SK-N-SH (cell line): Measurements from ENCODE around the gene TERT. TPM values are rescaled to one million over a fixed set of nuclear protein-coding genes. Genes with fewer than 3 reads are reported as not detected.

Source experiments
- CTCF ChIA-PET: fragments of 300-600, 350-600 bp; formaldehyde crosslinking; extraction: SDS; loops from one replicate; lab custom pipeline; 2021; lab: Yijun Ruan, JAX
- POLR2A ChIA-PET: fragments of 350-600 bp; sonication (Branson Sonifier 250); formaldehyde crosslinking; extraction: SDS; loops from one replicate; lab custom pipeline; 2020; ENCODE audit warnings: antibody characterized with exemption, inconsistent platforms; lab: Yijun Ruan, JAX
- DNase-seq: peaks from one replicate; pipeline ENCODE4 v3.0.0; 2012
- H2AFZ ChIP-seq: fragments of 200-600 bp; sonication (generic); 2 replicates; pipeline ENCODE4 v1.8.1; 2016; ENCODE audit warnings: antibody characterized with exemption, mild to moderate bottlenecking, low read depth
- H3F3A ChIP-seq: fragments of 200-600 bp; sonication (generic); replicated peaks from 2 replicates; pipeline ENCODE3; 2016; ENCODE audit warnings: antibody characterized with exemption, mild to moderate bottlenecking; ENCODE audit not compliant: insufficient read depth
- H3K27ac ChIP-seq, 2 experiments: fragments of 200-500 bp in 1 of 2; fragments of 200-600 bp in 1 of 2; sonication (Bioruptor generic) in 1 of 2; sonication (generic), shearing (Covaris generic) in 1 of 2; 2 replicates each; pipeline versions ENCODE4 v1.5.1 to v1.6.1; 2014 to 2016; ENCODE audit warnings: low read depth in 2 of 2, inconsistent platforms in 1 of 2, low read length in 1 of 2, mild to moderate bottlenecking in 1 of 2, mixed read lengths in 1 of 2
- H3K27me3 ChIP-seq: fragments of 200-600 bp; sonication (generic), shearing (Covaris generic); 2 replicates; pipeline ENCODE4 v1.6.1; 2016; ENCODE audit warnings: mixed run types; ENCODE audit not compliant: insufficient read depth
- H3K36me3 ChIP-seq, 2 experiments: fragments of 200-500 bp in 1 of 2; fragments of 200-600 bp in 1 of 2; sonication (Bioruptor generic) in 1 of 2; sonication (generic) in 1 of 2; replicated peaks in 1 of 2; 2 replicates each; pipeline versions ENCODE3 to v1.5.1; 2014 to 2016; ENCODE audit warnings: low read length in 1 of 2, mild to moderate bottlenecking in 1 of 2; ENCODE audit not compliant: insufficient read depth in 2 of 2, control insufficient read depth in 1 of 2
- H3K4me1 ChIP-seq, 2 experiments: fragments of 200-500 bp in 1 of 2; fragments of 200-600 bp in 1 of 2; sonication (Bioruptor generic) in 1 of 2; sonication (generic), shearing (Covaris generic) in 1 of 2; 2 replicates each; pipeline versions ENCODE4 v1.5.1 to v1.6.1; 2014 to 2016; ENCODE audit warnings: low read depth in 1 of 2, low read length in 1 of 2, mixed run types in 1 of 2; ENCODE audit not compliant: insufficient read depth in 2 of 2, control insufficient read depth in 1 of 2
- H3K4me2 ChIP-seq: fragments of 200-600 bp; sonication (generic), shearing (Covaris generic); 2 replicates; pipeline ENCODE4 v1.6.1; 2017; ENCODE audit warnings: mixed run types
- H3K4me3 ChIP-seq, 2 experiments: fragments of 200-500 bp in 1 of 2; fragments of 200-600 bp in 1 of 2; sonication (Bioruptor generic) in 1 of 2; sonication (generic), shearing (Covaris generic) in 1 of 2; 2 replicates each; pipeline versions ENCODE4 v1.5.1 to v1.8.1; 2014 to 2016; ENCODE audit warnings: low read depth in 2 of 2, inconsistent platforms in 1 of 2, low read length in 1 of 2, mild to moderate bottlenecking in 1 of 2, mixed read lengths in 1 of 2, moderate library complexity in 1 of 2
- H3K79me2 ChIP-seq: fragments of 200-600 bp; sonication (generic); 2 replicates; pipeline ENCODE4 v1.8.1; 2017; ENCODE audit warnings: mild to moderate bottlenecking; ENCODE audit not compliant: insufficient read depth
- H3K9ac ChIP-seq: fragments of 200-600 bp; sonication (generic); 2 replicates; pipeline ENCODE4 v1.6.1; 2017; ENCODE audit warnings: mixed run types
- H3K9me2 ChIP-seq: fragments of 200-600 bp; sonication (generic); 2 replicates; pipeline ENCODE4 v1.6.1; 2017; ENCODE audit warnings: mixed run types
- H3K9me3 ChIP-seq: fragments of 200-600 bp; sonication (generic); 2 replicates; pipeline ENCODE4 v1.6.1; 2017; ENCODE audit warnings: mixed run types, mild to moderate bottlenecking, moderate library complexity
- H4K20me1 ChIP-seq: fragments of 200-600 bp; sonication (generic); 2 replicates; pipeline ENCODE4 v1.6.1; 2017; ENCODE audit warnings: mild to moderate bottlenecking, mixed run types; ENCODE audit not compliant: insufficient read depth
- CHD2 ChIP-seq: fragments of 150-350 bp; IDR thresholded peaks from 2 replicates; pipeline ENCODE4 v1.6.1; 2018; ENCODE audit warnings: low read length; ENCODE audit not compliant: partially characterized antibody
- CTCF ChIP-seq: fragments of 200-600 bp; sonication (generic); IDR thresholded peaks from 2 replicates; pipeline ENCODE4 v1.6.1; 2017; ENCODE audit warnings: antibody characterized with exemption, mild to moderate bottlenecking, moderate library complexity
- EP300 ChIP-seq, 2 experiments: IDR thresholded peaks; 2 replicates each; pipeline versions ENCODE4 v1.4.0 to v1.6.1; 2012; ENCODE audit warnings: borderline replicate concordance in 1 of 2, low read depth in 1 of 2, low read length in 1 of 2
- FOXJ3 ChIP-seq: sonication (generic); formaldehyde crosslinking; IDR thresholded peaks from 2 replicates; pipeline ENCODE4 v1.5.1; 2020; ENCODE audit warnings: mild to moderate bottlenecking, missing genetic modification reagents
- FOXM1 ChIP-seq: IDR thresholded peaks from 2 replicates; pipeline ENCODE4 v1.4.0; 2012; ENCODE audit warnings: low read depth, mild to moderate bottlenecking
- GABPA ChIP-seq: IDR thresholded peaks from 2 replicates; pipeline ENCODE4 v1.4.0; 2012; ENCODE audit warnings: low read depth, mild to moderate bottlenecking
- GATA2 ChIP-seq: sonication (generic); formaldehyde crosslinking; IDR thresholded peaks from 2 replicates; pipeline ENCODE4 v1.5.0; 2020; ENCODE audit warnings: mild to moderate bottlenecking, missing genetic modification reagents
- MEF2A ChIP-seq: IDR thresholded peaks from 2 replicates; pipeline ENCODE4 v1.4.0; 2012; ENCODE audit warnings: low read depth, borderline replicate concordance
- MXI1 ChIP-seq: IDR thresholded peaks from 2 replicates; pipeline ENCODE4 v1.6.1; 2012; ENCODE audit warnings: mild to moderate bottlenecking, low read depth, low read length, improper control_type of control experiment
- NFIC ChIP-seq: IDR thresholded peaks from 2 replicates; pipeline ENCODE4 v1.4.0; 2012; ENCODE audit warnings: borderline replicate concordance
- NRF1 ChIP-seq: IDR thresholded peaks from 2 replicates; pipeline ENCODE4 v1.6.1; 2012; ENCODE audit warnings: low read depth, mild to moderate bottlenecking, low read length
- POLR2AphosphoS5 ChIP-seq: IDR thresholded peaks from 2 replicates; pipeline ENCODE4 v1.6.1; 2012; ENCODE audit warnings: low read depth, low read length
- RXRA ChIP-seq: IDR thresholded peaks from 2 replicates; pipeline ENCODE4 v1.4.0; 2012; ENCODE audit warnings: low read depth, mild to moderate bottlenecking, borderline replicate concordance
- SIN3A ChIP-seq: IDR thresholded peaks from 2 replicates; pipeline ENCODE4 v1.6.1; 2012; ENCODE audit warnings: low read depth, mild to moderate bottlenecking, low read length, moderate library complexity, borderline replicate concordance
- WGBS: methylation state at CpG from one replicate; pipeline ENCODE4 v1.1.6; 2017; ENCODE audit warnings: low lambda C conversion rate; 5-methylcytosine and 5-hydroxymethylcytosine counted together
- polyA plus RNA-seq, 3 experiments: library from polyadenylated mRNA; depleted of rRNA; stranded (reverse); fragments of >200 nt; gene quantifications; 2 replicates each; pipeline ENCODE4 v1.2.3, GENCODE V29; 2012
- TF ChIP-seq, protein P1 (sequence below): IDR thresholded peaks from 2 replicates; pipeline ENCODE4 v1.4.0; 2012; ENCODE audit warnings: low read depth
- TF ChIP-seq, protein P2 (sequence below): IDR thresholded peaks from 2 replicates; pipeline ENCODE4 v1.4.0; 2012; ENCODE audit warnings: low read depth, borderline replicate concordance
- TF ChIP-seq, protein P3 (sequence below): fragments of 150-350 bp; IDR thresholded peaks from 2 replicates; pipeline ENCODE4 v1.6.1; 2016; ENCODE audit warnings: mild to moderate bottlenecking, low read depth, low read length
- TF ChIP-seq, protein P4 (sequence below): IDR thresholded peaks from 2 replicates; pipeline ENCODE4 v1.4.0; 2012; ENCODE audit warnings: low read depth, borderline replicate concordance

The TERT gene
- polyA plus RNA-seq, 1 of the 3 experiments (the other 2 are of a cell fraction) = 2.4 TPM

DNA sequence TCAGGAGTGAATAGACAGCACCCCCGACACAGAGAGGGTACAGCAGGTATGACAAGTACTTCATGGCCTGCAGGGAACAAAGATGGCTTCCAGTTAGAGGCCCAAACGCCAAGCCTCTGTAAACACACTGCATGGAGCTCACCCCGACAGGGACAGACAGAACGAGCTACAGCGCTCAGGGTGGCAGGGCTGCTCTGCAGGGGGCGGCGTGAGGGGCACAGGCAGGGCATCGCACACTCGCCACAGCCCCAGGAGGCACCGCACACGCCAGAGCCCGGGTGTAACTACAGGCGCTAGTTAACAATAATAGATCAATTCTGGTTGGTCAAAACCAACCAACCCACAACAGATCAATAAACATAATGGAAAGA, 28.9 kb upstream of the TERT start:
- no peaks in the 10 kb centered on the region for H3K4me1 ChIP-seq
- WGBS = 96% methylated on average over 13 of the region's 13 CpGs
- peaks cover 9 to 68% of the 10 kb centered on the region in 2 experiments for H3K36me3 ChIP-seq
- no peak overlapping the region for H3K4me2 ChIP-seq
- TF ChIP-seq EP300 (IDR thresholded peaks at IDR 0.05; ENCODE audit: borderline replicate concordance in 1 of 2, low read depth in 1 of 2, low read length in 1 of 2) (no peak), MXI1 (no peak), RXRA (no peak), FOXM1 (no peak), FOXJ3 (no peak), SIN3A (no peak), NFIC (no peak), CTCF (no peak), NRF1 (no peak), MEF2A (no peak), GABPA (no peak), POLR2AphosphoS5 (no peak), GATA2 (CRISPR knock-in tag) (no peak), CHD2 (no peak)
- TF ChIP-seq, protein P1, sequence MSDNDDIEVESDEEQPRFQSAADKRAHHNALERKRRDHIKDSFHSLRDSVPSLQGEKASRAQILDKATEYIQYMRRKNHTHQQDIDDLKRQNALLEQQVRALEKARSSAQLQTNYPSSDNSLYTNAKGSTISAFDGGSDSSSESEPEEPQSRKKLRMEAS = no peak
- TF ChIP-seq, protein P2, sequence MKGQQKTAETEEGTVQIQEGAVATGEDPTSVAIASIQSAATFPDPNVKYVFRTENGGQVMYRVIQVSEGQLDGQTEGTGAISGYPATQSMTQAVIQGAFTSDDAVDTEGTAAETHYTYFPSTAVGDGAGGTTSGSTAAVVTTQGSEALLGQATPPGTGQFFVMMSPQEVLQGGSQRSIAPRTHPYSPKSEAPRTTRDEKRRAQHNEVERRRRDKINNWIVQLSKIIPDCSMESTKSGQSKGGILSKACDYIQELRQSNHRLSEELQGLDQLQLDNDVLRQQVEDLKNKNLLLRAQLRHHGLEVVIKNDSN = no peak
- TF ChIP-seq, protein P3, sequence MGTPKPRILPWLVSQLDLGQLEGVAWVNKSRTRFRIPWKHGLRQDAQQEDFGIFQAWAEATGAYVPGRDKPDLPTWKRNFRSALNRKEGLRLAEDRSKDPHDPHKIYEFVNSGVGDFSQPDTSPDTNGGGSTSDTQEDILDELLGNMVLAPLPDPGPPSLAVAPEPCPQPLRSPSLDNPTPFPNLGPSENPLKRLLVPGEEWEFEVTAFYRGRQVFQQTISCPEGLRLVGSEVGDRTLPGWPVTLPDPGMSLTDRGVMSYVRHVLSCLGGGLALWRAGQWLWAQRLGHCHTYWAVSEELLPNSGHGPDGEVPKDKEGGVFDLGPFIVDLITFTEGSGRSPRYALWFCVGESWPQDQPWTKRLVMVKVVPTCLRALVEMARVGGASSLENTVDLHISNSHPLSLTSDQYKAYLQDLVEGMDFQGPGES = no peak
- TF ChIP-seq, protein P4, sequence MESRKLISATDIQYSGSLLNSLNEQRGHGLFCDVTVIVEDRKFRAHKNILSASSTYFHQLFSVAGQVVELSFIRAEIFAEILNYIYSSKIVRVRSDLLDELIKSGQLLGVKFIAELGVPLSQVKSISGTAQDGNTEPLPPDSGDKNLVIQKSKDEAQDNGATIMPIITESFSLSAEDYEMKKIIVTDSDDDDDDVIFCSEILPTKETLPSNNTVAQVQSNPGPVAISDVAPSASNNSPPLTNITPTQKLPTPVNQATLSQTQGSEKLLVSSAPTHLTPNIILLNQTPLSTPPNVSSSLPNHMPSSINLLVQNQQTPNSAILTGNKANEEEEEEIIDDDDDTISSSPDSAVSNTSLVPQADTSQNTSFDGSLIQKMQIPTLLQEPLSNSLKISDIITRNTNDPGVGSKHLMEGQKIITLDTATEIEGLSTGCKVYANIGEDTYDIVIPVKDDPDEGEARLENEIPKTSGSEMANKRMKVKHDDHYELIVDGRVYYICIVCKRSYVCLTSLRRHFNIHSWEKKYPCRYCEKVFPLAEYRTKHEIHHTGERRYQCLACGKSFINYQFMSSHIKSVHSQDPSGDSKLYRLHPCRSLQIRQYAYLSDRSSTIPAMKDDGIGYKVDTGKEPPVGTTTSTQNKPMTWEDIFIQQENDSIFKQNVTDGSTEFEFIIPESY = no peak
- no peaks in the 10 kb centered on the region; the same call in 1 of the 2 replicates for H3K79me2 ChIP-seq
- no peak for DNase-seq
- no peak overlapping the region for H2AFZ ChIP-seq
- no peak overlapping the region for H3K27ac ChIP-seq
- POLR2A ChIA-PET = no interaction called here
- H3F3A ChIP-seq = peaks cover 20% of the 10 kb centered on the region
- no peaks in the 10 kb centered on the region for H3K27me3 ChIP-seq
- no peak overlapping the region for H3K9ac ChIP-seq
- H4K20me1 ChIP-seq = no peaks in the 10 kb centered on the region
- CTCF ChIA-PET = no interaction called here
- no peaks in the 10 kb centered on the region for H3K9me2 ChIP-seq
- no peak overlapping the region for H3K4me3 ChIP-seq
- H3K9me3 ChIP-seq = no peaks in the 10 kb centered on the region
